ENCODE data around the gene TBC1D22A. TPM values are rescaled to one million over a fixed set of nuclear protein-coding genes. Genes with fewer than 3 reads are reported as not detected.

Gene TBC1D22A
- polyA plus RNA-seq, 1 donor from 2014 or later: 9.3 TPM

DNA sequence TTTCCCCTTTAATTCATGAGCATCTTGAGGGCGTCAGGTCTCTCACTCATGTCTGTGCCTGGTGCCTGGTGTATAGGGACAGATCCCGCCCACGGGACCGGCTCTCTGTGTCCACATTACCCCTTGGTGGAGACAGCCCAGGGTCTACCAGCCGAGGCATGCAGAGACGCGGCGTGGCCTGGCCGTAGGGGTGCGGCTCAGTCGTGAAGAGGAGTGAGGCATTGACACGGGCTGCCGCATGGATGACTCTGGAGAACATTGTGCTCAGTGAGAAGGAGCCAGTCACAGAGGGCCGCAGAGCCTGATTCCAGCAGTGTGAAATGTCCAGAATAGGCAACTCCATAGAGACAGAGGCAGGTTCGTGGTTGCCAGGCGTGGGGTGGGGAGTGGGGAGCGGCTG is 209.8 kb downstream of the TBC1D22A start:
- Histone ChIP-seq H4K20me1 (ENCODE audit: insufficient read depth) (no peaks in the 10 kb centered on the region), H3K27ac (ENCODE audit: low read length) (peak overlapping the region; percentile 68)

DNA sequence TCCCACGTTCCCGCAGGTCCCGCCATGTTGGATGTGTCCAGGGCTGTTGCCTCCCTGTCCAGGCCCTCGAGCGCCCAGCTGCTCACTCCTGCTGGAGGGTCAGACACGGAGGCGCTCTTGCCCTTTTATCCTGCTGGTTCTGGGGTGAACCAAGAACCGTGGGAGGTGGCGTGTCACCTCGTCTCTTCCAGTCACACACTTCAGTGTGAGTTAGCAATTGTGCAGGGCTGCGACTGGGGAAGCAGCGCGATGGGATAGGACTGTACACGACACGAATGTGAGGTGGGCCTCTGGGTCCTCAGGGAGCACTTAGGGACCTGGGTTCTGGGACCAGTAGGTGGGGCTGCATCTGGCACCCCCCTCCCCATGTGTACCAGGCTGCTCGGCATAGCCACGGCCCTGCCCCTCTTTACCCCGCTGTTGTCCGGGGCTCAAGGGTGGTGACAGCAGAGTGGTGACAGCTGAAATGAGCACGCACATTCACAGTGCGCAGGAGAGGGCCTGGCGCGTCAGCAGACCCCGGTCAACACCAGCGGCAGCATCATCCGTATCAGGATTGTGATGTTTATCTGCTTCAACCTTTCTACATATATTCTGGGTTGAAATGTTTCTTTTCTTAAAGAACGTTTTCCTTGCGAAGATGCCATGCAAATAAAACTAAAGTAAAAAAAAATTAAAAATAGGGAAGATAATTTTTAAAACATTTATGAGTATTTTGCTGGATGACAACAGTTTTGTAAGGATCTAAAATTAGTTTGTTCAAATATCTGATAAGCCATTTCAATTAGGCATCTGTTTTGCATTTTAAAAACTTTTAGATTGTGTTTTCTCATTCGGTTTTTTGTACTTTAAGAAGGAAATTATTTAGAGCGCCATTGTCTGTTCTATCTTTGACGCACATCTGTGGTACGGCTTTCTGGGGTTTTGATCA is 210.7 kb downstream of the TBC1D22A start:
- Histone ChIP-seq H2AFZ (ENCODE audit: low read depth, low read length) (no peak overlapping the region), H3K9me2 (ENCODE audit: insufficient read depth, low read length) (no peaks in the 10 kb centered on the region), H4K20me1 (ENCODE audit: insufficient read depth) (no peaks in the 10 kb centered on the region), H3K79me2 (replicated peaks; ENCODE audit: insufficient read depth, low read length) (no peaks in the 10 kb centered on the region), H3K9ac (ENCODE audit: low read length) (no peak overlapping the region), H3K4me2 (ENCODE audit: low read length) (no peak overlapping the region), H3K9me3 (ENCODE audit: low read length) (no peaks in the 10 kb centered on the region), H3K4me3 (ENCODE audit: low read length) (no peak overlapping the region), H3F3A (ENCODE audit: insufficient read depth, low read length, poor library complexity, severe bottlenecking) (no peaks in the 10 kb centered on the region), H3K27me3 (ENCODE audit: insufficient read depth, low read depth, low read length) (no peaks in the 10 kb centered on the region), H3K27ac (ENCODE audit: low read length) (peak overlapping the region; percentile 68), H3K36me3 (ENCODE audit: insufficient read depth, low read length) (no peaks in the 10 kb centered on the region)
- TF ChIP-seq SMC3 (conservative IDR thresholded peaks at IDR 0.05; ENCODE audit: poor library complexity) (no peak), EP300 (conservative IDR thresholded peaks at IDR 0.05; ENCODE audit: poor library complexity, severe bottlenecking) (no peak), MXI1 (conservative IDR thresholded peaks at IDR 0.05; ENCODE audit: poor library complexity, severe bottlenecking) (no peak), TAF1 (IDR thresholded peaks at IDR 0.05; ENCODE audit: low read depth) (no peak), RAD21 (conservative IDR thresholded peaks at IDR 0.05) (no peak)
- TF ChIP-seq, protein P1, sequence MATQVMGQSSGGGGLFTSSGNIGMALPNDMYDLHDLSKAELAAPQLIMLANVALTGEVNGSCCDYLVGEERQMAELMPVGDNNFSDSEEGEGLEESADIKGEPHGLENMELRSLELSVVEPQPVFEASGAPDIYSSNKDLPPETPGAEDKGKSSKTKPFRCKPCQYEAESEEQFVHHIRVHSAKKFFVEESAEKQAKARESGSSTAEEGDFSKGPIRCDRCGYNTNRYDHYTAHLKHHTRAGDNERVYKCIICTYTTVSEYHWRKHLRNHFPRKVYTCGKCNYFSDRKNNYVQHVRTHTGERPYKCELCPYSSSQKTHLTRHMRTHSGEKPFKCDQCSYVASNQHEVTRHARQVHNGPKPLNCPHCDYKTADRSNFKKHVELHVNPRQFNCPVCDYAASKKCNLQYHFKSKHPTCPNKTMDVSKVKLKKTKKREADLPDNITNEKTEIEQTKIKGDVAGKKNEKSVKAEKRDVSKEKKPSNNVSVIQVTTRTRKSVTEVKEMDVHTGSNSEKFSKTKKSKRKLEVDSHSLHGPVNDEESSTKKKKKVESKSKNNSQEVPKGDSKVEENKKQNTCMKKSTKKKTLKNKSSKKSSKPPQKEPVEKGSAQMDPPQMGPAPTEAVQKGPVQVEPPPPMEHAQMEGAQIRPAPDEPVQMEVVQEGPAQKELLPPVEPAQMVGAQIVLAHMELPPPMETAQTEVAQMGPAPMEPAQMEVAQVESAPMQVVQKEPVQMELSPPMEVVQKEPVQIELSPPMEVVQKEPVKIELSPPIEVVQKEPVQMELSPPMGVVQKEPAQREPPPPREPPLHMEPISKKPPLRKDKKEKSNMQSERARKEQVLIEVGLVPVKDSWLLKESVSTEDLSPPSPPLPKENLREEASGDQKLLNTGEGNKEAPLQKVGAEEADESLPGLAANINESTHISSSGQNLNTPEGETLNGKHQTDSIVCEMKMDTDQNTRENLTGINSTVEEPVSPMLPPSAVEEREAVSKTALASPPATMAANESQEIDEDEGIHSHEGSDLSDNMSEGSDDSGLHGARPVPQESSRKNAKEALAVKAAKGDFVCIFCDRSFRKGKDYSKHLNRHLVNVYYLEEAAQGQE (IDR thresholded peaks at IDR 0.05; ENCODE audit: borderline replicate concordance): no peak
- TF ChIP-seq, protein P2, sequence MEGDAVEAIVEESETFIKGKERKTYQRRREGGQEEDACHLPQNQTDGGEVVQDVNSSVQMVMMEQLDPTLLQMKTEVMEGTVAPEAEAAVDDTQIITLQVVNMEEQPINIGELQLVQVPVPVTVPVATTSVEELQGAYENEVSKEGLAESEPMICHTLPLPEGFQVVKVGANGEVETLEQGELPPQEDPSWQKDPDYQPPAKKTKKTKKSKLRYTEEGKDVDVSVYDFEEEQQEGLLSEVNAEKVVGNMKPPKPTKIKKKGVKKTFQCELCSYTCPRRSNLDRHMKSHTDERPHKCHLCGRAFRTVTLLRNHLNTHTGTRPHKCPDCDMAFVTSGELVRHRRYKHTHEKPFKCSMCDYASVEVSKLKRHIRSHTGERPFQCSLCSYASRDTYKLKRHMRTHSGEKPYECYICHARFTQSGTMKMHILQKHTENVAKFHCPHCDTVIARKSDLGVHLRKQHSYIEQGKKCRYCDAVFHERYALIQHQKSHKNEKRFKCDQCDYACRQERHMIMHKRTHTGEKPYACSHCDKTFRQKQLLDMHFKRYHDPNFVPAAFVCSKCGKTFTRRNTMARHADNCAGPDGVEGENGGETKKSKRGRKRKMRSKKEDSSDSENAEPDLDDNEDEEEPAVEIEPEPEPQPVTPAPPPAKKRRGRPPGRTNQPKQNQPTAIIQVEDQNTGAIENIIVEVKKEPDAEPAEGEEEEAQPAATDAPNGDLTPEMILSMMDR (IDR thresholded peaks at IDR 0.05; ENCODE audit: poor library complexity, severe bottlenecking): no peak

More for the DNA sequence above, 209.8 kb downstream of the TBC1D22A start:
- H3K9me2 ChIP-seq (ENCODE audit: insufficient read depth, low read length): no peaks in the 10 kb centered on the region
- H3K9ac ChIP-seq (ENCODE audit: low read length): no peak overlapping the region
- no peak overlapping the region for H3K4me2 ChIP-seq (ENCODE audit: low read length)
- H3K79me2 ChIP-seq (replicated peaks; ENCODE audit: insufficient read depth, low read length): no peaks in the 10 kb centered on the region
- no peaks in the 10 kb centered on the region for H3F3A ChIP-seq (ENCODE audit: insufficient read depth, low read length, poor library complexity, severe bottlenecking)
- no peak overlapping the region for H3K4me3 ChIP-seq (ENCODE audit: low read length)
- no peak overlapping the region for H2AFZ ChIP-seq (ENCODE audit: low read depth, low read length)
- no peaks in the 10 kb centered on the region for H3K27me3 ChIP-seq (ENCODE audit: insufficient read depth, low read depth, low read length)
- TF ChIP-seq, protein P2 (IDR thresholded peaks at IDR 0.05; ENCODE audit: poor library complexity, severe bottlenecking): no peak
- TF ChIP-seq MXI1 (conservative IDR thresholded peaks at IDR 0.05; ENCODE audit: poor library complexity, severe bottlenecking) (no peak), EZH2 (IDR thresholded peaks at IDR 0.05; ENCODE audit: borderline replicate concordance, insufficient read depth, low read length, poor library complexity, severe bottlenecking) (no peak), TAF1 (IDR thresholded peaks at IDR 0.05; ENCODE audit: low read depth) (no peak), SMC3 (conservative IDR thresholded peaks at IDR 0.05; ENCODE audit: poor library complexity) (no peak), EP300 (conservative IDR thresholded peaks at IDR 0.05; ENCODE audit: poor library complexity, severe bottlenecking) (no peak), POLR2AphosphoS5 (IDR thresholded peaks at IDR 0.05) (no peak), RAD21 (conservative IDR thresholded peaks at IDR 0.05) (no peak)
- TF ChIP-seq, protein P1 (IDR thresholded peaks at IDR 0.05; ENCODE audit: borderline replicate concordance): no peak
- H3K9me3 ChIP-seq (ENCODE audit: low read length): no peaks in the 10 kb centered on the region
- no peaks in the 10 kb centered on the region for H3K36me3 ChIP-seq (ENCODE audit: insufficient read depth, low read length)
